ENCODE measurements around the gene ADAM12. TPM values are rescaled to one million over a fixed set of nuclear protein-coding genes. Genes with fewer than 3 reads are reported as not detected.

Gene ADAM12
- total and polyA plus RNA-seq, 2 of the 13 experiments (the other 11 are each of a cell fraction or from before 2014, with no cell fraction given) = not detected

DNA sequence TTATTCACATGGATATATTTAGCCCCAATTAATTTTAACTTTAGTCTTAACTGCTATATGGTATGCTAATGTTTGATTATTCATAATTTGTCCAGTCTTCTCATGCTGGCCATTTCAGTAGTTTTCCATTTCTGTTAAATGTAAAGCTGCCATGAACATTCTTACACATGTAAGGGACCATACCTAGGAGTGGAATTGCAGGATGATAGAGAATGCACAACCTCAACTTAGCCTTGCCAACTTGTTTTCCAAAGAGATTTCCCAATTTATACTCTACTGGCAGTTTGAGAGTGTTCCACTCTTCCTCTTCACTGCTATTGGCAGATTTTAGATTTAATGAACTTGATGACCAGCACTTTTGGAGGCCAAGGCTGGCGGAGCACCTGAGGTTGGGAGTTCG lies 423.7 kb downstream of the ADAM12 start (continued):
- no peak for TF ChIP-seq ZNF749 (CRISPR knock-in tag; IDR thresholded peaks at IDR 0.05; ENCODE audit: borderline replicate concordance)
- TF ChIP-seq, protein P1, sequence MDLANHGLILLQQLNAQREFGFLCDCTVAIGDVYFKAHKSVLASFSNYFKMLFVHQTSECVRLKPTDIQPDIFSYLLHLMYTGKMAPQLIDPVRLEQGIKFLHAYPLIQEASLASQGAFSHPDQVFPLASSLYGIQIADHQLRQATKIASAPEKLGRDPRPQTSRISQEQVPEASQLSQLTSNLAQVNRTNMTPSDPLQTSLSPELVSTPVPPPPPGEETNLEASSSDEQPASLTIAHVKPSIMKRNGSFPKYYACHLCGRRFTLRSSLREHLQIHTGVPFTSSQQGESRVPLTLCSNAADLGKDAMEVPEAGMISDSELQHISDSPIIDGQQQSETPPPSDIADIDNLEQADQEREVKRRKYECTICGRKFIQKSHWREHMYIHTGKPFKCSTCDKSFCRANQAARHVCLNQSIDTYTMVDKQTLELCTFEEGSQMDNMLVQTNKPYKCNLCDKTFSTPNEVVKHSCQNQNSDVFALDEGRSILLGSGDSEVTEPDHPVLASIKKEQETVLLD (CRISPR knock-in tag; IDR thresholded peaks at IDR 0.05; ENCODE audit: low read depth) = no peak

Small RNAs within 50 kb of the gene (small RNA-seq; reads per million reads assigned to genes)
- 0 reads per million in 3 experiments for gene RNA5SP328 (ENCODE audit: insufficient read depth in 2 of 3, insufficient read length in 3 of 3, low read depth in 2 of 3, low replicate concordance in 1 of 3)
